Measurements from ENCODE around the gene NARF. TPM values are rescaled to one million over a fixed set of nuclear protein-coding genes. Genes with fewer than 3 reads are reported as not detected.

Gene NARF
- total RNA-seq, 1 experiment from 2014 or later, result 39.4 TPM

- Mint-ChIP-seq H3K4me1 (ENCODE audit: low read depth, unreplicated experiment) (no peaks in the 10 kb centered on the region), H3K4me3 (ENCODE audit: low read depth, unreplicated experiment) (no peak overlapping the region), H3K27me3 (ENCODE audit: unreplicated experiment) (no peaks in the 10 kb centered on the region), H3K27ac (ENCODE audit: unreplicated experiment) (no peak overlapping the region), H3K9me3 (ENCODE audit: low read depth, unreplicated experiment) (no peaks in the 10 kb centered on the region), H3K36me3 (ENCODE audit: insufficient read depth, unreplicated experiment) (peaks cover 28% of the 10 kb centered on the region)
- intact Hi-C loops (cut with micrococcal nuclease; ENCODE audit: unreplicated experiment), result no loop called here
- BruUV-seq (replicated peaks), result no TSS peak
- TF ChIP-seq, protein P1, sequence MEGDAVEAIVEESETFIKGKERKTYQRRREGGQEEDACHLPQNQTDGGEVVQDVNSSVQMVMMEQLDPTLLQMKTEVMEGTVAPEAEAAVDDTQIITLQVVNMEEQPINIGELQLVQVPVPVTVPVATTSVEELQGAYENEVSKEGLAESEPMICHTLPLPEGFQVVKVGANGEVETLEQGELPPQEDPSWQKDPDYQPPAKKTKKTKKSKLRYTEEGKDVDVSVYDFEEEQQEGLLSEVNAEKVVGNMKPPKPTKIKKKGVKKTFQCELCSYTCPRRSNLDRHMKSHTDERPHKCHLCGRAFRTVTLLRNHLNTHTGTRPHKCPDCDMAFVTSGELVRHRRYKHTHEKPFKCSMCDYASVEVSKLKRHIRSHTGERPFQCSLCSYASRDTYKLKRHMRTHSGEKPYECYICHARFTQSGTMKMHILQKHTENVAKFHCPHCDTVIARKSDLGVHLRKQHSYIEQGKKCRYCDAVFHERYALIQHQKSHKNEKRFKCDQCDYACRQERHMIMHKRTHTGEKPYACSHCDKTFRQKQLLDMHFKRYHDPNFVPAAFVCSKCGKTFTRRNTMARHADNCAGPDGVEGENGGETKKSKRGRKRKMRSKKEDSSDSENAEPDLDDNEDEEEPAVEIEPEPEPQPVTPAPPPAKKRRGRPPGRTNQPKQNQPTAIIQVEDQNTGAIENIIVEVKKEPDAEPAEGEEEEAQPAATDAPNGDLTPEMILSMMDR (IDR thresholded peaks at IDR 0.05; ENCODE audit: unreplicated experiment), result no peak
- DNase-seq, result no peak
- CTCF ChIA-PET, result no interaction called here
These were observed 19.2 kb upstream of the NARF start for GRCh38 chr17:82439194-82439828.

GRCh38 chr17:82439829-82440365 is 18.6 kb upstream of the NARF start:
- CTCF ChIA-PET, result no interaction called here
- BruUV-seq (replicated peaks), result no TSS peak
- peaks cover 28% of the 10 kb centered on the region for H3K36me3 Mint-ChIP-seq (ENCODE audit: insufficient read depth, unreplicated experiment)
- H3K27ac Mint-ChIP-seq (ENCODE audit: unreplicated experiment), result no peak overlapping the region
- no peak for DNase-seq
- no peaks in the 10 kb centered on the region for H3K27me3 Mint-ChIP-seq (ENCODE audit: unreplicated experiment)
- intact Hi-C loops (cut with micrococcal nuclease; ENCODE audit: unreplicated experiment), result no loop called here
- TF ChIP-seq, protein P1 (IDR thresholded peaks at IDR 0.05; ENCODE audit: unreplicated experiment), result no peak
- no peaks in the 10 kb centered on the region for H3K9me3 Mint-ChIP-seq (ENCODE audit: low read depth, unreplicated experiment)
- H3K4me1 Mint-ChIP-seq (ENCODE audit: low read depth, unreplicated experiment), result no peaks in the 10 kb centered on the region
- H3K4me3 Mint-ChIP-seq (ENCODE audit: low read depth, unreplicated experiment), result no peak overlapping the region

DNA sequence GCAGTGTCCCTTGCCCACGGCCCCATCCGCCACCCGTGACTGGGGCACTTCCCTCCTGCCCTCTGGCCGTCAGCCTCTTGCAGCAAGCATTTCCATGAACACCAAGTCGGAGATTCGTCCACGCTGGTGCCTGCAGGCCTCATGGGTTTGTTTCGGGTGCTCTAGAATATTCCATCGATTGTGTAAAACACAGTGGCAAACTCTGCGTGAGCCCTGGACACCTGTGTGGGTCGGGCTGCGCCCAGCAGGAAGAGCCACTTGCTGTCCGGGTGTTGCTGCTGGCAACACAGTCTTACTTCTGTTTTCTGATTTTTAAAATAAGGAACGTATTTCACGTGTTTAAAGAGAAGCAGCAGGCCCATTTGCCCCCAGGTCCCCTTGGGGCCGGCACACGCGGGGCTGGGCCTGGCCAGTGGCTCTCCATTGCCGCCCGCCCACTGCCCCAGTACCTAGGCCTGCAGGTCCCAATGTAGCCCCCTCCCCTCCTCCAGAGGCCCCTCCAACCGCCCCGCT is 18.0 kb upstream of the NARF start:
- no TSS peak for BruUV-seq (replicated peaks)
- peaks cover 29% of the 10 kb centered on the region for H3K36me3 Mint-ChIP-seq (ENCODE audit: insufficient read depth, unreplicated experiment)
- TF ChIP-seq, protein P1 (IDR thresholded peaks at IDR 0.05; ENCODE audit: unreplicated experiment), result no peak
- no peak for DNase-seq
- no peaks in the 10 kb centered on the region for H3K9me3 Mint-ChIP-seq (ENCODE audit: low read depth, unreplicated experiment)
- no peak overlapping the region for H3K27ac Mint-ChIP-seq (ENCODE audit: unreplicated experiment)
- CTCF ChIA-PET, result no interaction called here
- H3K27me3 Mint-ChIP-seq (ENCODE audit: unreplicated experiment), result no peaks in the 10 kb centered on the region
- intact Hi-C loops (cut with micrococcal nuclease; ENCODE audit: unreplicated experiment), result no loop called here
- no peaks in the 10 kb centered on the region for H3K4me1 Mint-ChIP-seq (ENCODE audit: low read depth, unreplicated experiment)
- no peak overlapping the region for H3K4me3 Mint-ChIP-seq (ENCODE audit: low read depth, unreplicated experiment)

GRCh38 chr17:82440991-82441627 is 17.4 kb upstream of the NARF start:
- no TSS peak for BruUV-seq (replicated peaks)
- Mint-ChIP-seq H3K9me3 (ENCODE audit: low read depth, unreplicated experiment) (no peaks in the 10 kb centered on the region), H3K27ac (ENCODE audit: unreplicated experiment) (no peak overlapping the region), H3K27me3 (ENCODE audit: unreplicated experiment) (no peaks in the 10 kb centered on the region), H3K4me3 (ENCODE audit: low read depth, unreplicated experiment) (no peak overlapping the region), H3K4me1 (ENCODE audit: low read depth, unreplicated experiment) (no peaks in the 10 kb centered on the region), H3K36me3 (ENCODE audit: insufficient read depth, unreplicated experiment) (peaks cover 35% of the 10 kb centered on the region)
- TF ChIP-seq, protein P1 (IDR thresholded peaks at IDR 0.05; ENCODE audit: unreplicated experiment), result no peak
- CTCF ChIA-PET, result no interaction called here
- no peak for DNase-seq
- intact Hi-C loops (cut with micrococcal nuclease; ENCODE audit: unreplicated experiment), result no loop called here
